Measurements from ENCODE around the gene DYNLT1.

Gene DYNLT1

DNA sequence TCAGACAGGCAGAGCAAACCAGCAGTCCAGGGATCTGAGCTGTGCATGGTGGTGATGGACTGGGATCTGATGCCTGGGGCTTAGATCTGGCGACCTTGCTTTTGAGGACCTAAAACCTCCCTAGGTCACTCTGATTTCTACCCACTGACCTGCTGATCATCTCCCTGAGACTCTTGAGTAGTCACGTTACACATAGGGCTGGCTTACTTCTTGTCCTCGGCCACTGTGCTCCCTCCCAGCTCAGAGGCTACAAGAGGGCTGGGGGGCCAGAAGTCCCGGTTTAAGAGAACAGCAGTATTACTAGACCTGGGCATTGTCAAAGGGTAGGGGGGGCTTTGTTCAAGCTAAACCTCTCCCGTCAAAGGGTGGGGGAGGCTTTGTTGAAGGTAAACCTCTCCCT, 5.5 kb downstream of the DYNLT1 start:
- DNase-seq = peak; percentile 12 to 19

DNA sequence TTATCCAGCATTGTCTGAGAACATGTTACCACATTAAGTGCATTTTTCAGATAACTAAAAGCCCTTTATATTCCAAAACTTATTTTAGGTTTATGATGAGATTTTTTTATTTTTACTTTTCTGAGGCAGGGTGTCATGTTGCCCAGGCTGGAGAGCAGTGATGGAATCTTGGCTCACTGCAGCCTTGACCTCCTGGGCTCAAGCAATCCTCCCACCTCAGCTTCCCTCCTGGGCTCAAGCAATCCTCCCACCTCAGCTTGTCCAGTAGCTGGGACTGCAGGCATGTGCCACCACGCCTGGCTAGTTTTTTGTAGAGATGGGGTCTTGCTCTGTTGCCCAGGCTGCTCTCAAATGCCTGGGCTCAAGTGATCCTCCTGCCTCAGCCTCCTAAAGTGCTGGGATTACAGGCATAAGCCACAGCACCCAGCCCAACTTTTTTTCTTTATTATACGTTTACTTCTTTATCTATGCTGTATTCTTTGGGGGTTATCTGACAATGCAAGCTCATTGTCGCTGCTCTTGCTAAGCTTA, 6.2 kb downstream of the DYNLT1 start:
- peak; percentile 12 to 15 for DNase-seq

DNA sequence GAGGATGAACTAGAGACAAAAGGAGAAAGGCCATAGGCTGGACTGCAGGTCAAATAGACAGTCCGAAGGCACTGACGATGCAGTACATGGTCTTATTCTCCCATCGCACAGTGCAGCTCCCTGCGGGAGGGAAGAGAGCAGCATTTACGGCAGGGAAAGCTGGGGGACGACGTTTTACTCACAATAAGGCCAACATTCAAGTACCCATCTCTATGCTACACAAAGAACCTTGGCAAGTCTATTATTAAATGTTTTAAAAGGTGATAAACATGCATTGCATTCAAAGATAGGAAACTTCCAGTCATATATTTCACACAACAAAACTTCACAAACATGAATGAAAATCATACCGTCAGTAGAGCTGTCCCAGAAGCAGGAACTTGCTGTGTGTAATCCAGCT, 7.8 kb downstream of the DYNLT1 start:
- DNase-seq = peak in 1 of 2 experiments; percentile 10

DNA sequence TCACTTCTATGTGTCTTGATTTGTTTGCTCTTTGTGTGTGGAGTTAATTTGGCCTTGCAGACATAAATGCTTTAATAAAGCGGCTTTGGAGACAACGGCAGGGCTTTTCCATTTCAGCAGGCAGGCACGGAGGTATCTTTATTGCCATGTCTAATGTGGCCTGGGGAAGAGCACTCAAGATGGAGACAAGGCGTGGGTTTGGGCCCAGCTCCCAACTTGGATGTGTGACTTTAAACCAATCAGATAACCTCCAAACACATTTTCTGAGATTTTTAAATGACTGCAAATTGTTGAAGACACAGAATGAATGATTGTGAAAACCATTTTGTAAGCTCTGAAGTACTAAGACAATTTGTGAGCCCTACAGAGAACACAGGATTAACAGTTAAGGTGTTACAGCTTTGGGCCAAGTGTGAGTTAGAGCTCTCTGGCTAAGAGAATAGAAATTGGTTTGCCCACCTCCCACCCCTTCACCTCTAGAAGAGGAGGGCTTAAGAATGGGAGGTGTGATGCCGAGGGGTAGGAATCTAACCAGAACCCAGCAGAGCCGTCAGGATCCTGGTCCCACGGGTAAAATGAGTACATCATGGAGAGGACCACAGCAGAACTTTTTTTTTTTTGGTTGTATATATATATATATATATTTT, 9.0 kb downstream of the DYNLT1 start:
- peak; percentile 8 to 15 for DNase-seq

DNA sequence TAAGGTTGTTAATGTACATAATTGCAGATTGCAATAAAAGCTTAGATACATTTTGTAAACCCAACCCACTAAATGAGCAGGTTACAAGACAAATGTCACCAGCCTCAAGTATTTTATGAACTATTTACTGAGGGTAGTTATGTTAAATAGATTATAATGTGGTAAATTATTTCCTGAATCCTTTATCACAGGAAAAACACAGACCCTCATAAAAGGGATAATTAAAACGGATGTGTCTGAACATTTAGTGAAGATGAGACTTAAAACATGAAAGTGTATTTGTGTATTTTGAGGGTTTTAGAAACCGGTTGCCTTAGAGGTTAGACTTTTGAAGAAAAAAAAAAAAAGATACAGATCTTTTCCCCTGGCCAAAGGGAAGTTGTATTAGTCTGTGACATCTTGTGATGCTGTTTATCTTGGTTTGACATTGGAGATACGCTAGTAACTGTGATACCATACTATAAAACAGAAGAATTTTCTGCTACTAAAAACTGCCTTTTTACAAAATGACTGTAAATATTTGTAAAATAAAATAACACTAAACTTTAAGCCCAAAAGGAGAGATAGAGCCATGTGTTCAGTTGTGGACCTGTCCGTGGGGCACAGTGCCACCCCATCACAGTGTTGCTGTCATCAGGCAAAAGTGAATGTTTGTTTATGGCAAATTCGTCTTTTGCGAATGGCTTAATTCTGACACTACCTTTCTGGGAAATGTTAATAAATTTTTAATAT, 9.7 kb downstream of the DYNLT1 start:
- peak in 1 of 2 experiments; percentile 9 for DNase-seq

DNA sequence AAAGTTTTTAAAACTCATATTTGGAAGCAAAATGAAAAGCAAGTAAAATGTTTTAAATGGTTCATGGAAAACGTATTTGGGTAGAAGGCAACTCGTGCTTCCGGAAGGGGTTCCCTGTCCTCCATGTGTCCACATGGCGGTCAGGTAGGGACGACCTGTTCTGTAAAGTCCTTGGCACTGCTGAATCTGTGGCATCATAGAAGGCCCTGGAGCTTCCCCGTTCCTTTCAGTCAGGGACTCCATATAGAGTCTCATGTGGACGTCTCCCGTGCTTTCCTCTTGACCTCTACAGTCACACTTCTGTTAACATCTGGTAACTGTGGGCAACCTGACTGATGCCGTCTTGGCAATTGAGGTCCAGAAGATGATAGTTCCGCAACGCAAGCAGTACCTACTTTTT, 11.4 kb downstream of the DYNLT1 start:
- DNase-seq = peak; percentile 20 to 21

DNA sequence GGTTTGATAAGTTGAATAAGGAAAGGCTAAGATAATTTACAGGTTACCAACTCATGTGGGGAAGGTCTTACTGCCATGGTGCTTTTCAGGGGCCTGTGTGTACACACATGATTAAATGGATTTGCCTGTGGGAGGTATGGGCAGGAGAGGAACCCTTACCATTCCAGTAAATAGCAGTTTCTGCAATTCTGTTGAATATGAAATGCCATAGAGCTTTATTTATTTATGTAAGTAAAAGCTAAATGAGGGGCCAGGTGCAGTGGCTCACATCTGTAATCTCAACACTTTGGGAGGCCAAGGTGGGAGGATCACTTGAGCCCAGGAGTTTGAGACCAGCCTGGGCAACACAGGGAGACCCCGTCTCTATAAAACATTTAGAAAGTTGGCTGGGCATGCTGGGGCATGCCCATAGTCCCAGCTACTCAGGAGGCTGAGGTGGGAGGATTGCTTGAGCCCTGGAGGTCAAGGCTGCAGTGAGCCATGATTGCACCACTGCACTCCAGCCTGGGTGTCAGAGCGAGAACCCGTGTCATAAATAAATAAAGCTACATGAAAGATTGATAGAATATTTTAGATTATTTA, 11.9 kb downstream of the DYNLT1 start:
- peak in 1 of 2 experiments; percentile 10 for DNase-seq

DNA sequence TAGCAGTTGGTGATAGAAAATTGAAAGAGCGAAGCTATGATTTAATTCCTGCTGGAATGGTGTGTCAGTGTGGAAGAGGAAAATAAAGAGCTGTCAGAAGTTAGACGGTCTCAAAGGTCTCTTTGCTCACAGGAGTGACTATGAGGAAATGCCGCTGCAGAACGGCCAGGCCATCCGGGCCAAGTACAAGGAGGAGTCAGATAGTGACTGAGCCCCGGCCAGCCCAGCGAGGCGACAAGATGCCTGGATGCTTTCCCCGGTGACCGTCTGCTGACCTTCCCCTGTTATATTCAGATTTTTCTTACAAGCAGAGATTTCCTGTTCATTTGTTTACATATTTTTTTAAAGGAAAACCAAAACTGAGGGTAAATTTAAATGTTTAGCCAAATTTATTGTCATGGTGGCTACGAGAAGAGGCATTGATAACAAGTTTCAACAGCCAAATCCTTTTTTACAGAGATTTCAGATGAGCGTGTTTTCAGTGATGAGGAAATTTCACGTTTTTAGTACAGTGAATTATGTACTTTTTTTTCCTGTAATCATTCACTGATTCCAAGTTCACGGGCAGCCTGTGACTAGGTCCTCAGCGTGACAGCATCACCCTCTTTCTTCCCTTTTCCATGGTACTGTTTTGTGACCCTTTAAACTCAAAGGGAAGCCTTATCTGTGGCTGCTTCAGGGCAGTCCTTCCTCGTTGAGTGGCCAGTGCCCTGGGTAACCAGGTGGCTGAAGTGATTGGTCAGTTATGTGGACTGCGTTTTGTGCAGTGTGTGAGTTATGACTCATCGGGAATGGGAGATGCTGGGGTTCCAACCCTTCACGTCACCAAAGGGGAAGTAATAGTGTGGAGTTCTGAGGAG, 12.6 kb downstream of the DYNLT1 start:
- peak; percentile 14 to 15 for DNase-seq

DNA sequence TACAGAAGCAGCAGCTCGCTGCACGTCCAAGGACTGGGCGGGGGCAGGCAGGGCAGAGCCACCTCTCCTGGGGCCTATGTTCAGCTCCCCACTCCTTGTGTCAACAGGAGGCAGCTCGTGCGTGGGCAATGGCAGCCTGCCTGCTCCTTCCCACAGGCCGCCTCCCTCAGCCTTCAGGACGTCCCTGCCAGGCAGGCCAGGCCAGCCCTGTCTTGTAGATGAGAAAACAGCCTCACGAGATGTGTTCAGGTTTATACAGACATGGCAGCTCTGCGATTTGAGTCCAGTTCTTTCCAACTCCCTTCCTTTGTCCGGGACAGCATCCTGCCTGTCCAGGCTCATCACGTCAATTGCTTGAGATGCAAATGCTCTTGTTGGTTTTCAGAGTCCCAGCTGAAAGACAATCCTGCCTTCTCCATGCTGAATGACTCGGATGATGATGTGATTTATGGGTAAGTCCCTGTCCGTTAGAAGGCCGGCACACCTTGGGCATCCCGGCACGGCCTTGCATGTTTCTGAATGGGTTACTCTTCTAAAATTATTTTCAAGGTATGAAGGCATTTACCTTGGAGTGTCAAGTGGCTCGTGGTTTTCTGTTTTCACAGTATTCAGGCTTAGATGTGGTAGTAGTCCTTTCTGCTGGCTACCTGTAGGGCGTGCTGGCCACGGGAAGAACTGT, 13.5 kb downstream of the DYNLT1 start:
- peak; percentile 18 to 23 for DNase-seq

DNA sequence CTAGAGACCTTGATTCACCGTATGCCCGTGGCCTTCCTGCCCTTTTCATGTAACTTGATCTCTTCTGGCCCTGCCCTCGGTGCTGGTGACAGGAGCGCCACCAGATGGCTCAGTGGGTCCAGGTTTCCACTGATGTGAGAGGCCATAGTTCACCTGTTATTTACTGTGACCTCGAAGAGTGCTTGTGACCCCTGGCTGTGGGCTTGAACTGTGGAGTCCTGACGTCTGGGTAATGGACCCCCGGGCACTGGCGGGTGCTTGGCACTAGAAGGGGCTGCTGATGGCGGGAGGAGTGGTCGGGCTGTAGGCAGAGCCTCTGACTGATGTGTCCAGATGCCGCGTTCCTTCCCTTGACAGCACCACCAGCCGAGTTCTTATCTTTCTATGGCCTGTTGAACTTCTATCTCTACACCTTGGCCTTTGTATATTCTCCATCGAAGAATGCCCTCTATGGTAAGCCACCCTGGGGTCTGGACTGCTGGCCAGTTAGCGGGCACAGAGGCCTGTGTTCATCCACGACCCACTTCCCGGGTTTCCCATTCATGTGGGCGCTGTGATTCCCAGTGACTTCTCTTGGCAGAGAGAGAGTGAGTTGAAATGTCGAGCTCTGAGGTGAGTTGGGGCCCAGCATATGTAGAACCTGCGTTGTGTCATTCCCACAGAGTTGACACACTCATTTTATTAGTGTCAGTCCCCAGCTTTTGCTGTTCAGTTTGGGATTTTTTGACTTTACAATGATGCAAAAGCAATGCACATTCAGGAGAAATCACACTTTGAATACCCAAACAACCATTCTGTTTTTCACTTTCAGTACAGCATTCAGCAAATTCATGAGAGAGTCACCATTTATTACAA, 14.9 kb downstream of the DYNLT1 start:
- peak; percentile 41 to 46 for DNase-seq

DNA sequence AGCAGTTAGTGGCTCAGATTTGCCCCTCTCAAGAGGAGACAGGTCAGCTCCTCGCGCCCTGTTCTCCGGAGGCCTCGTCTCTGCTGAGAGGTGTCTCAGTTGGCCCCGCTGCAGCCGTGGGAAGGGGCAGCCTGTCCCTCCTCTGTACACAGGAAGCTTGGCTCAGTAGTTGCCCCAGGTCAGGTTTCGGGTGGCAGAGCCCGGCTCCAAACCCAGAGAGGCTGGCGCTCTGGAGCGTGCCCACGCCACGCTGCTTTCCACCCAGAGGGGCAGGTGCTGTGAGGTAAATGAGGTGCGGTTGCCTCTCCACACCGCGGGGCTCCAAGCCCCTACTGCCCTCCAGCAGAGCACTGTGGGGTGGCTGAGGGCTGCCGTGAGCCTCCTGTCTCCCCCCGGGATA, 16.0 kb downstream of the DYNLT1 start:
- DNase-seq = peak; percentile 13 to 16

DNA sequence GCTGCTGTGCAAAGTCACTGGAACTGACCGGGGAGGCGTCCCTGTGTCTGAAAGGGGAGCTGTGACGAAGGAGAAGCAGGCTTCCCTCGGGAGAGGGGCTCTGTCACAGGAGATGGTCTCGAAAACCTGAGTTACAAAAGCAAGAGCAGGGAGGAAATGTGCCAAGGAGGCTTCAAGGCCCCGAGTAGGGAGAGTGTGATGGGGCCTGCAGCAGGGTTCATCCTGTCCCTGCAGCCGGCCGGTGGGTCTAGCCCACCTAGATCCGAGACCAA, 16.7 kb downstream of the DYNLT1 start:
- DNase-seq = peak in 1 of 2 experiments; percentile 15

DNA sequence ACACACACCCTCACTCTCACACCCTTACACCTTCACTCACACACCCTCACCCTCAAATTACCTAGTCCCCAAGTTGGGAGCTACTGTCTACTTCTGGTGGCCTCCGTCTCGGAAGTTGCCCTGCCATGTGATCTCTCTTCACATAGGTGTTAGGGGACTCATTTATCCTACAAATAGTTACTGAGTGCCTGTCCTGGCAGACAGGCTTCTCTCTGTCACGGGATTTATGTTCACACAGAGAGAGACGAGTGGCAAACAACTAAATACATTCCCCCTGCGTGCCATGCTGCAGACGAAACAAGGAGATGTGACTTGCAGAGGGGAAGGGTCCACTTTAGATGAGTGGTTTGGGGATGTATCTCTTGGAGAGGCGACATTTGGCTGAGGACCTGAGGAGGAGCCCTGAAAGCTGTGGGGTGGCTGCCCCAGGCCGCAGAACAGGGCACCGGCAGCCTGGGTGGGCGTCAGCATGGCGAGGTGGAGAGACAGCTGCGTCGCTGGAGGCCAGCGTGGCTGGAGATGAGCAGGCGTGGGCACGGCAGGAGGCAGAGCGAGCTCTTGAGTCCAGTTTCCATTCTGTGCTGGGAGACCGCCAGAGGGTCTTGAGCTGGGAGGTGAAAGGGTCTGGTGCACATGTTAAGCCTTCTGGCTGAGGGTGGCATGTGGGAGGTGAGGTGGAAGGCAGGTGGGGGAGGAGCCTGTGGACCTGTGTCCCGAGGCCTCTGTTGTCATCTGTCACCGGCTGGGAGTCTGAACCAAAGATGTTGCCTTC, 17.2 kb downstream of the DYNLT1 start:
- DNase-seq = peak; percentile 11 to 13

DNA sequence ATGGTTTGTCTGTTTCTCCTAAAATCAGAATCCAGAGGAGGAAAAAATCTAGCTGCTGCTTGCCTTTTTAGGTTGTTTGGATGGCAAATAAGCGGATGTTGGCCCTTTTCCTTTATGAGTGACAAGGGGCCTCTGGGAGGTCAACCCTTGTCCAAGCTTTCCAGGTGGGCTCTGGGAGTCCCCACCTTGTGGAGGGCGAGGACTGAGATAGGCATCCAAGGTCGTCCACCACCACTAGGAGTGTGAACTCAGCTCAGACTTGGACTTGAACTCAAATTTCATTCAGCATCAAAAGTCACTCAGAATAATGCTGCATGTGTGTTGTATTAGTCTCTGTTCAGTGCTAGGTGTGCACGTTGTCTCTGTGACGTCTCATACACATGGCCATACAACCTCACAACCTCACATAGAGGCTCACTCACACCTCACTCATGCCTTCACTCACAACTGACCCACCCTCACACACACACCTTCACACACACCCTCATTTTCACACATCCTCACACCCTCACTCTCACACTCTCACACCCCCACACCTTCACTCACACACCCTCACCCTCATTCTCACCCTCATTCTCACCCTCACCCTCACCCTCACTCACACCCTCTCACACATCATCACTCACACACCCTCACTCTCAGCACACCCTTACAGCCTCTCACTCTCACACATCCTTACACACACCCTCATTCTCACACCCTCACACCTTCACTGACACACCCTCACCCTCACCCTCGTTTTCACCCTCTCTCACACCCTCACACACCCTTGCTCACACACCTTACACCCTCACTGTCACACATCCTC, 18.0 kb downstream of the DYNLT1 start:
- peak in 1 of 2 experiments; percentile 7 for DNase-seq

DNA sequence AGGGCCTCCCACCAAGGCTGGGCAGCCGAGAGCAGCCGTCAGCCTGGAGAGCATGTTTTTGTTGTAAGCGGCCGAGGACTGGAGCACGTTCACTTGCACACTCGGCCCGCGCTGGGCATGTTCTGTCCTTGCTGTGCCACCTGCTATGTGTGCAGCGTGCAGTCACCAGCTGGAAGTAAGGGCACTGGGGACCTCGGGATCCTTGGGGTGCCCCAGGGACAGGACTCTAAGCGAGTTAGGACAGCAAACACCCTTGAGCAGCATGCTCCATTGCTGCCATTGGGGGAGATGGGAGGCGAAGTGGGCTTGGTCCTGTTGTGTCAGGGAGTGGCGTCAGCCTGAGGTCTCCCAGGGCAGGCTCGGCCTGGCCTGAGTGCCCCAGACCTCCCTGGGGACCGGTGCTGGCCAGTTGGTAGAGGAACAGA, 18.6 kb downstream of the DYNLT1 start:
- DNase-seq = peak in 1 of 2 experiments; percentile 12

DNA sequence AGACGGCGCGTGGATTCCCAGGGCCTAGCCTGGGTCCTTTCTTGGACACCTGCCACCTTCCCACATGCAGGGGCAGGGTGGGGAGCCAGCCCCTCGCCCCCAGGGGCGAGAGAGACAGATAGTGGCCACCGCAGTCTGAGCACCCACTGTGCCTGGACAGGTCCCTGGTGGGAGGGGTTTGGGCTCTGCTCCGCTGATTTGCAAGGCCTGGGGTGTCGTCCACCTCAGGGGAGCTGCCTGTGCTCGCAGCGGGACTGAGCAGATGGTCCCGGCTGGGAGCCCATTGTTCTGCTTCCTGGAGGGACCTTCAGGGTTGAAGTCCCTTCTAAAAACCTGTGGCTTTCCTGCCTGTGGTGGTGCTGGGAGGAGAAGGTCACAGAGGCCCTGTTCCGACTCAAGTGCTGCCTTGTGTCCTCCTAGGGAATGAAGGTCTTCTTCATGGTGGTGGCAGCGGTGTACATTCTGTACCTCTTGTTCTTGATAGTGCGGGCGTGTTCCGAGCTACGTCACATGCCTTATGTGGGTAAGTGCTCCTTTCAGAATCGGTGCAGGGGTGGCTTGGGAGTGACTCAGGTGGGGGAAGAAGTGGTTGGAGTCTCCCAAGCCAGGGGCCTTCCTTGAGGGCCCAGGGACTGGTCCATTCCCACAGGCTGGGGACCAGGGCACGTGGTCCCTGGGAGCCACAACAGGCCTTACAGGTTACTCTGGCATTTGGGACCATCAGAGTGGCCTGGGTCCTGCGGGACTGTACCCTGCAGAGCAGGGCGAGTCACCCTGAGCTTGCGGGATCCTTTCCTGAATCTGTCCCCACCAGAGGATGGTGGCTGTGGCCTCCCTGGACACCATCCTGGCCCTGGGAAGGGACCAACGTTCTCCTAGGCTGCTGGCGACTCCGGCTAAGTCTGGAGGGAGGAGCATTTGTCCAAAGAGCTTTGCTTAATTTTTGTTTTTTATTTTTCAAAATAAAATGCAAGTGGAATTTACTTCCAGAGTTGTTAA, 19.6 kb downstream of the DYNLT1 start:
- peak in 1 of 2 experiments; percentile 10 for DNase-seq

DNA sequence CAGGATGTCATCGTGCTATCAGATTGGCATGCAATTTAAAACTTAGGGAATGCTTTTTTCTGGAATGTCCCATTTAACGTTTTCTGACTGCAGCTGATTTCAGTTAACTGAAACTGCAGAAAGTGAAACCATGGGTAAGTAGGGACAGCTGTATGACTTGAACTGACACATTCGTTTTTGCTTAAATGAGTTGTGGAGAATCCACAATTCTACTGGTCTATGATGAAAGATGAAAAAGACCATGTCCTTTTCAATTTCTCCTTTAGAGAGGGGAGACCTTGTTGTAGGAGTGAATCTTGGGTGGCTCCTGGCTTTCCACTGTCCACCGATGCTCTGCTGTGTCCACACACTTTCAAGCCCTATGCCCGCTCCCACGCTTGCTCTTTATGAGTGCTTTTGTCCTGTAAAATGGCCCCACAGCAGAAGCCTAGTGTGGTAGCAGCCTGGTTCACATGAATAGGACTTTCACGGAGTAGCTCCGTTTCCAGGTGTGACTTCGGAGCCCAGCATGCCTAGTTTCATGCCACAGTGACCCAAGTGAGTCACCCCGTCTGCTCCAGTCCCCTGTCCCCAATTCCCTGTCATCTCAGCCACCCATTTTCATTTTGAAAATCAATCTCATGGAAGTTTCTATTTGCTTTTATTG, 21.9 kb downstream of the DYNLT1 start:
- DNase-seq = peak in 1 of 2 experiments; percentile 10

Data from activated T-cell treated with anti-CD3 and anti-CD28 coated beads, Interleukin-2, amount 50 U/mL, for 48 hours (primary cell).